HepG2 (cell line): ENCODE data around the gene RAB39A. TPM values are rescaled to one million over a fixed set of nuclear protein-coding genes. Genes with fewer than 3 reads are reported as not detected.
A peak's percentile ranks its signal among the peaks of the same experiment; 100 is the strongest.

ENCODE experiments used
- ATF1 ChIP-seq: IDR thresholded peaks from 2 replicates; pipeline ENCODE4 v1.6.1; 2016; ENCODE audit warnings: mild to moderate bottlenecking, control low read depth
- CBFB ChIP-seq: sonication (generic); formaldehyde crosslinking; IDR thresholded peaks from 2 replicates; pipeline ENCODE4 v1.4.0; 2020; ENCODE audit warnings: missing genetic modification reagents
- CCDC6 ChIP-seq: sonication (generic); formaldehyde crosslinking; IDR thresholded peaks from 2 replicates; pipeline ENCODE4 v1.8.1; 2022; ENCODE audit warnings: mild to moderate bottlenecking, missing genetic modification reagents, moderate library complexity
- DDIT3 ChIP-seq: sonication (generic); formaldehyde crosslinking; IDR thresholded peaks from 2 replicates; pipeline ENCODE4 v1.4.0; 2020; ENCODE audit warnings: mild to moderate bottlenecking, missing genetic modification reagents
- EEA1 ChIP-seq: sonication (generic); formaldehyde crosslinking; IDR thresholded peaks from 2 replicates; pipeline ENCODE4 v1.5.1; 2020; ENCODE audit warnings: mild to moderate bottlenecking, missing genetic modification reagents, borderline replicate concordance
- GFI1 ChIP-seq: sonication (generic); formaldehyde crosslinking; IDR thresholded peaks from 2 replicates; pipeline ENCODE4 v1.5.0; 2020; ENCODE audit warnings: missing genetic modification reagents, mild to moderate bottlenecking, borderline replicate concordance
- HIVEP1 ChIP-seq: sonication (generic); formaldehyde crosslinking; IDR thresholded peaks from 2 replicates; pipeline ENCODE4 v1.4.0; 2020; ENCODE audit warnings: mild to moderate bottlenecking, missing genetic modification reagents
- IRF2 ChIP-seq: IDR thresholded peaks from 2 replicates; pipeline ENCODE4 v1.6.1; 2018; ENCODE audit warnings: missing genetic modification reagents, missing compliant biosample characterization
- JUN ChIP-seq: sonication (generic); formaldehyde crosslinking; IDR thresholded peaks from 2 replicates; pipeline ENCODE4 v1.4.0; 2020; ENCODE audit warnings: mild to moderate bottlenecking, missing genetic modification reagents
- KDM6A ChIP-seq: IDR thresholded peaks from 2 replicates; pipeline ENCODE4 v1.6.1; 2016; ENCODE audit warnings: low read depth
- KLF11 ChIP-seq: IDR thresholded peaks from 2 replicates; pipeline ENCODE4 v1.6.1; 2016; ENCODE audit warnings: missing compliant biosample characterization
- MATR3 ChIP-seq: sonication (generic); formaldehyde crosslinking; IDR thresholded peaks from 2 replicates; pipeline ENCODE4 v1.4.0; 2020; ENCODE audit warnings: missing genetic modification reagents
- MLX ChIP-seq: IDR thresholded peaks from 2 replicates; pipeline ENCODE4 v1.6.1; 2016
- MXD1 ChIP-seq: sonication (generic); formaldehyde crosslinking; IDR thresholded peaks from 2 replicates; pipeline ENCODE4 v1.4.0; 2020; ENCODE audit warnings: mild to moderate bottlenecking, missing genetic modification reagents
- MXD3 ChIP-seq: IDR thresholded peaks from 2 replicates; pipeline ENCODE4 v1.6.1; 2016; ENCODE audit warnings: mild to moderate bottlenecking, missing biosample characterization, missing genetic modification reagents
- NFATC3 ChIP-seq: sonication (generic); formaldehyde crosslinking; IDR thresholded peaks from 2 replicates; pipeline ENCODE4 v1.5.1; 2020; ENCODE audit warnings: mild to moderate bottlenecking, missing genetic modification reagents
- SALL1 ChIP-seq: sonication (generic); formaldehyde crosslinking; IDR thresholded peaks from 2 replicates; pipeline ENCODE4 v1.8.0; 2022; ENCODE audit warnings: mild to moderate bottlenecking, missing genetic modification reagents
- SCMH1 ChIP-seq: sonication (generic); formaldehyde crosslinking; IDR thresholded peaks from 2 replicates; pipeline ENCODE4 v1.9.0; 2021; ENCODE audit warnings: missing genetic modification reagents, mild to moderate bottlenecking, borderline replicate concordance
- SYNCRIP ChIP-seq: fragments of 200-400 bp; formaldehyde crosslinking; IDR thresholded peaks from 2 replicates; pipeline ENCODE4 v1.6.1; 2018; ENCODE audit warnings: mild to moderate bottlenecking, low read depth, low read length; ENCODE audit not compliant: insufficient read depth
- THAP8 ChIP-seq: sonication (generic); formaldehyde crosslinking; IDR thresholded peaks from 2 replicates; pipeline ENCODE4 v1.5.1; 2020; ENCODE audit warnings: missing genetic modification reagents, mild to moderate bottlenecking, borderline replicate concordance
- ZEB1 ChIP-seq: IDR thresholded peaks from 2 replicates; pipeline ENCODE4 v1.6.1; 2012; ENCODE audit warnings: mild to moderate bottlenecking, low read depth, inconsistent platforms; ENCODE audit not compliant: insufficient replicate concordance
- ZFP37 ChIP-seq: sonication (generic); formaldehyde crosslinking; IDR thresholded peaks from 2 replicates; pipeline ENCODE4 v1.4.0; 2020; ENCODE audit warnings: missing genetic modification reagents, borderline replicate concordance
- ZNF510 ChIP-seq: sonication (generic); formaldehyde crosslinking; IDR thresholded peaks from 2 replicates; pipeline ENCODE4 v1.4.0; 2020; ENCODE audit warnings: low read depth, mild to moderate bottlenecking, missing genetic modification reagents
- ZNF543 ChIP-seq: sonication (generic); formaldehyde crosslinking; IDR thresholded peaks from 2 replicates; pipeline ENCODE4 v1.4.0; 2020; ENCODE audit warnings: mild to moderate bottlenecking, missing genetic modification reagents
- ZNF576 ChIP-seq: sonication (generic); formaldehyde crosslinking; IDR thresholded peaks from 2 replicates; pipeline ENCODE4 v1.4.0; 2020; ENCODE audit warnings: mild to moderate bottlenecking, missing genetic modification reagents
- ZNF580 ChIP-seq: IDR thresholded peaks from 2 replicates; pipeline ENCODE4 v1.6.1; 2016; ENCODE audit warnings: low read depth, borderline replicate concordance
- ZNF660 ChIP-seq: sonication (generic); formaldehyde crosslinking; IDR thresholded peaks from 2 replicates; pipeline ENCODE4 v1.5.1; 2020; ENCODE audit warnings: mild to moderate bottlenecking, low read depth, missing genetic modification reagents, borderline replicate concordance
- ZSCAN20 ChIP-seq: sonication (generic); formaldehyde crosslinking; IDR thresholded peaks from 2 replicates; pipeline ENCODE4 v1.4.0; 2020; ENCODE audit warnings: missing genetic modification reagents, mild to moderate bottlenecking, borderline replicate concordance
- polyA plus RNA-seq, 8 experiments: library from polyadenylated mRNA; depleted of rRNA in 3 of 8; stranded (reverse) in 7 of 8; unstranded in 1 of 8; fragments of >200 nt; fragmentation: Illumina TruSeq in 4 of 8; extraction: Trizol in 4 of 8; gene quantifications; 2 replicates each; pipeline versions ENCODE4 v1.2.1 to v1.2.3, GENCODE V29; 2011 to 2016; ENCODE audit warnings: low read depth in 4 of 8, missing spikeins in 1 of 8, mixed read lengths in 1 of 8; ENCODE audit not compliant: insufficient read depth in 1 of 8
- total RNA-seq, 5 experiments: library from RNA; depleted of rRNA; stranded (reverse); fragments of >200 nt; fragmentation: Illumina TruSeq; extraction: Trizol; gene quantifications; 2 replicates each; pipeline ENCODE4 v1.2.3, GENCODE V29; 2016; ENCODE audit warnings: low read depth in 1 of 5

Gene RAB39A
- total and polyA plus RNA-seq, 2 of the 13 experiments (the other 11 are each of a cell fraction or from before 2014, with no cell fraction given) = not detected

- TF ChIP-seq MATR3 (CRISPR knock-in tag) (no peak), GFI1 (CRISPR knock-in tag) (peak; percentile 22; the same call in 1 of the 2 replicates), CBFB (CRISPR knock-in tag) (peak; percentile 53; the same call in 1 of the 2 replicates), ZNF660 (CRISPR knock-in tag) (no peak), ZEB1 (no peak), KLF11 (peak; percentile 81; the same call in 1 of the 2 replicates), MLX (CRISPR knock-in tag) (no peak), SCMH1 (no peak), ZFP37 (CRISPR knock-in tag) (no peak), JUN (CRISPR knock-in tag) (peak; percentile 78), MXD1 (CRISPR knock-in tag) (peak; percentile 87), DDIT3 (CRISPR knock-in tag) (0 out of 2 replicates have a peak, but pooled peaks have one; percentile 72), EEA1 (CRISPR knock-in tag) (peak; percentile 89), SYNCRIP (no peak), CCDC6 (CRISPR knock-in tag) (0 out of 2 replicates have a peak, but pooled peaks have one; percentile 11), ATF1 (CRISPR knock-in tag) (no peak), THAP8 (CRISPR knock-in tag) (no peak; the same call in 1 of the 2 replicates), KDM6A (CRISPR knock-in tag) (no peak), IRF2 (CRISPR knock-in tag) (peak; percentile 12; the same call in 1 of the 2 replicates), ZNF543 (CRISPR knock-in tag) (peak; percentile 18), ZNF510 (CRISPR knock-in tag) (peak; percentile 72; the same call in 1 of the 2 replicates), MXD3 (CRISPR knock-in tag) (peak; percentile 73), NFATC3 (0 out of 2 replicates have a peak, but pooled peaks have one; percentile 18), ZNF576 (CRISPR knock-in tag) (peak; percentile 87; the same call in 1 of the 2 replicates), HIVEP1 (CRISPR knock-in tag) (peak; percentile 61; the same call in 1 of the 2 replicates), ZNF580 (peak; percentile 87; the same call in 1 of the 2 replicates), ZSCAN20 (no peak; the same call in 1 of the 2 replicates), SALL1 (peak; percentile 89)
Observed at GRCh38 chr11:108008656-108009496, 80.6 kb downstream of the RAB39A start, which contains the start of gene CUL5 (continued).
